ENCODE results near the gene DNAH6. TPM values are rescaled to one million over a fixed set of nuclear protein-coding genes. Genes with fewer than 3 reads are reported as not detected.

DNAH6 gene
- polyA plus RNA-seq, 10 donors: 0.08 to 0.39 (median 0.18) TPM

DNA sequence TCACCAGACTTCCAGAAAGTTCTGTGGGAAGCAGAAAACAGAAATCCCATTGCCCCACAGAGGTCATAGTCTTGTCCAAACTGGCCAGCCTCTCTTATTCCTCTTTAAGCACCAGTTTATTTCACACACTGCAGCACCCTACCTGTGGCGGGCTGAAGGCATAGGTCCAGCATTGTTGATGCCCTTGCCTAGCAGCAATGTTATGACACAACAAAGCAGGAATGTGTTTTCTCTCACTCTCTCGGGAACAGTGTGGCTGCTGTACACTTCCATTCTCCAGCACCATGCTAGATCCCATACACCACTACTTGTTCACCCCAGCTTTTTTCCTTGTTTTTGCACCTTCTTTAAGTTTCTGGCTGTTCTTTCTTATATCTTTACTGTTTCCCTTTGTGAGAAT, 181.6 kb downstream of the DNAH6 start:
- no peak for DNase-seq

DNA sequence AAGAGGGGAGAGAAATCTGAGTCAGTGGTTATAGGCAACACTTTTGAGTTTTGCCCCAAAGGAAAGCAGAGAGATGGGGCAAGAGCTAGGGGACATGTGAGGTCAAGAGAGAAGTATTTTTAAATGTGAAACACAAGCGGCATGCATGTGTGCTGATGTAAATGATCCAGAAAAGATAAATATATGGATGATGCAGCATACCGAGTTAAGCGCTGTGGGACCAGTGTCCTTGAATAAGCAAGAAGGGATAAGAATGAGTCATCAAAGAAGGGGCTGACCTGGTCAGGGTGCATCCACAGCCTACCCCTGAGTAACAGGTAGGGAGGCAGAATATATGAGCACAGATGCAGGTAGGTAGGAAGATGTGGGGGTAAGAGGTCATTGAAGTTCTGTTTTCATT, 183.7 kb downstream of the DNAH6 start:
- no peak for DNase-seq

DNA sequence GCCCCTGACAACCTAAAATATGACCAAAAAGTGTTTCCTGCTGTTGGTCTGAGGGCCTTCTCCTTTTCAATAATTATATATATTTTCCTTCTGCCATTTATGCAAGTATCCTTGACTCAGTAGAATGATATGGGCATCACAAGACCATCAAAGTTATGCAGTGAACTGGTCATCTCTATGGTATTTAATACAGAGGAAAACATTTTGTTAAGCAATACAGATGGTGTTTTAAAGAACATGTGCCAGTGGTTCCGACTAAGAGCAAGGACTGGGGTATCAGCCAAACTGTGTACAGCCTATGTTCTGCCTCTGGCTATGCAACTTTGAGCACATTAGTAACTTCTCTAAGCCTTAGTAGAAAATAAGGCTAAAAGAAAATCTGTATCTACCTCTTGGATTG, 185.6 kb downstream of the DNAH6 start:
- DNase-seq: peak in 1 of 3 donors; percentile 16

DNA sequence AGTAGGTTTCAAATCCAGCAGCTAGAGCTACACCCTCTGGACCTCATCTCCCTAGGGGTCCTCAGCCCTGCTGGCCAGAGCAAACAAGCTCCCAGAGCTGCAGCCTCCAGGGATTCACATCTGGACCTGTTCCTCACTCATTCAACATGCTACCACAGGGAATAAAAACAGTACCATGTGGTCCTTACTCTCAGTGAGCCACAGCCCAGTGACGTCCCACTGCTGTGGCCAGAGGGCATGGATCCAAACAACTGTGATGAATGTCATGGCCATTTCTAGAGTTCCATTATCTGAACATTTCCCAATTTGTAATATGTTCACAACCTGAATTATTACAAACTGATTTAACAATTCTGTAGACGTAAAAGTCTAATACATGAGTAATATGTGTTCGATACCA, 186.6 kb downstream of the DNAH6 start:
- DNase-seq: no peak

DNA sequence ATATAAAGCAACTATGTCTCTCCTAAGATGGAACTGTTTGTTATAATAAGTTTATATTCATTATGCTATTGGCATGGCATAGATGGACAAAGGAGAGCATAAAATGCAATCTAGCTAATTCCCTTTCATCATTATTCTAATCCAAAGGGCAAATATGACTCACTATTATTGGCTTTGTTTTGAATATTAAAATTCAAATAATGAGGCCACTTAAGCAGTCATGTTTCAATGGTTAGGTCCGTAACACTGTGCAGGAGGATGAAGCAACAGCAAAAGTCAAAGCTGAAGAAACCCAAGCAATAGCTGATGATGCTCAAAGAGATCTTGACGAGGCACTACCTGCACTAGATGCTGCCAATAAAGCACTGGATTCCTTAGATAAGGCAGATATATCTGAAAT, 187.5 kb downstream of the DNAH6 start:
- no peak for DNase-seq

DNA sequence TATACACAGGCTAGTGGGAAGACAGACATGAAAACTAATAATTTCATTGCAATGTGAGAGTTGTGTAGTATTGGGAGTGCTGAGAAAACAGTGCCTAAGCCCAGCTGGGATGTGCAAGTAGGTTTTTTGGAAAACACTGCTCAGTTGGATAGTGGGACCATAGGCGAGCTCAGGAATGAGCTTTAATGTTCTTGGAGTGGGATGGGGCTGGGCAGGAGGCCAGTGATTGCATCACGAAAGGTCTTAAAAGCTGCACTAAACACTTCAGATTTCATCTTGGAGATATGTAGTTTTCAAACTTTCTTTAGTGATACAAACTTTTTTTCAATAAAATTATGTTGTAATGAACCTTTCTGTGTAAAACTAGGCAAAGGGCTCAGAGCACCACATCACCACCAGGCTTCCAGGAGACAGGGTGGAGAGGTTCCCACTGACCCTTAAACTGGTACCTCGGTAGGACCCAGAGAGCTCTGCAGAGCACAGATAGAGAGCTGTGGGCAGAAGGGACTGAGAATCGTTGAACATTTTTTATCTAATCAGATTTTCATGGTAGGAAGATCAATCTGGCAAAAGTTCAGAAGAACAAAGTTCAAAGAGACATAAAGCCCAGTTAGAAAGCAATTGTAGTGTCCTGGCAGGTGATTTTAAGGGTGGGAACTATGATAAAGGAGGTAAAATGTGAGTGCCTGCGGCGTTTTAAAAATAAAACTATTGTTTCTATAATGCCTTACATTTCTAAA, 188.4 kb downstream of the DNAH6 start:
- DNase-seq: no peak

DNA sequence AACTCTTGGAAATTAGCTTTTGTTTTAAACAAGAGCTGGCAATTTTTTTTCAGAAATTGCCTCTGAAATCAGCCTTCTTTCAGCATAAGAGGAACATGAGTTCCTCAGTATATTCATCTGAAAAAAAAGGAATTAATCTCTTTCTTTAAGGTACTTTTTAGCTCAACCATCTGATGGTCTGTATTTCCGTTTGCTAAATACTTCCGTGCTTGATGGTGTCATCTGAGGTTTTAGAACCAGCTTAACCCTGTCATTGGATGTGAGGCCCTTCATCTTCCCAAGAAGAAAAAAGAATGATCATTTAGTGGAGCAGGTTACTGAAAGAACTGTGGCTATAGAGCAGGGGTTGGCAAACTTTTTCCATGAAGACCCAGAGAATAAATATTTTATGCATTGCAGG, 189.6 kb downstream of the DNAH6 start:
- DNase-seq: no peak

DNA sequence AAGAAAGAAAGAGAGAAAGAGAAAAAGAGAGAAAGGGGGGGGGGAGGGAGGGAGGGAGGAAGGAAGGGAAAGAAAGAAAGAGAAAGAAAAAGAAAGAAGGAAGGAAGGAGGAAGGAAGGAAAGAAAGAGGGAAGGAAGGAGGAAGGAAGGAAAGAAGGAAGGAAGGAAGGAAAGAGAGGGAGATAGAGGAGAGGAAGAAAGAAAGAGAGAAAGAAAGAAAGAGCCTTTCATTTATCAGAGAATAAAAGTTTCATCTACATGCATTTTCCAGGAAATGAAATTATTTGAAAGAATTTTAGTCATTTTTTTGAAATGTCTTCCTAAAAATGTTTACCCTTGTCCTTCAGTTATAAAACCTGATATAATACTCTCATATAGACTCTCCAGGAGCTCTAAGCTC, 192.1 kb downstream of the DNAH6 start:
- no peak for DNase-seq

DNA sequence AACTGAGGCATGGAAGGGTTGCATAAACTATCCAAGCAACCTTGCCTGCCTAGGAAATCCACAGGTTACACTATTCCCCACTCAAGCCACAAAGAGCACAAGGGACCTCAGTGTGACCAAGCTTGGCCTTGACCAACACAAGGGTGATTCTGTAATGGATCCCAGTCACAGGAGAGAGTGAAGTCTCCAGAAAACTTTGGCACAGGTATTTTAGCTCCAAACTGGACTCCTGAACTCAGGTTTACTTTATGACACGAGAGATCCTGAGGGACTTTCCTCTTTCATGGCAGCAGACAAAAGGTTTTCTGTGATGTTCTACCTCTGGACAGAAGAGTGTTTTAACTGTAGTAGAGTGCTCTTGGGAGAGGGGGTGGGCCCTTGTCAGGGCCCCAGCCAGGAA, 195.4 kb downstream of the DNAH6 start:
- no peak for DNase-seq

DNA sequence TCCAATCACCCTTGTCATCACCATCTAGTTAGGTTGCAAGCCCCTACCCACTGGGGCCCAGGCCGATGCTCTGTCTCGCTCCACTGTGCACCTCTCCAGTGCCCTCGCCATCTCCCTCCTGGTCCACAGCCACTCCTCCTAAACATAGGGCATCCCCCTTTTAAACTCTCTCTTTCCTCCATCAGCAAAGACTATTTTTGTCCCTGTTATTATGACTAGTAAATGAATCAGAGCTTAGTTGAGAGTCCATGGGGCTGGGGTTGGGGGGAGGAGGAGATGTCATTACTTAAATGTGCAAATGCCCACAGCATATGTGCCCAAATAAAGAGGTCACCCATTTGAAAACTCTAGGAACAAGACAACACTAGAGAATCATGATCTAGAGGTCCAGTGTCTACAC, 197.1 kb downstream of the DNAH6 start:
- DNase-seq: no peak

DNA sequence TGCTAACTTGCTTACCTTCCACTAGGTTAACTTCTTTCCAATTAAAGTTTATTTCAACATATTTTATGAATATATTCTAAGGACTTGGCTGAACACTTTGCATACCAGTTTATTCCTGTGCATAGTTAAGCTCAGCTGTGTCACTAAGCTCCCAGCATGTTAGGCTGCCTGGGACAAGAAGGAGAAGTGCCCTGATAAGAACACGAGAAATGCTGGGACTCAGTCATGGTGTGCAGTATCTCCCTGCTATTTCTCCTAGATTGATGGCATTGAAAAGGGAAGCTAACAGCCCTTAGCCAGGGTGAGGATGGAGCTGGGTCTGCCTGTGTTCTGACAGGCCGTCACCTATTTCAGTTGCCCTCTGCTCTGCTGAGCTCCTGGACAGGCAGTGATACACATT, 200.3 kb downstream of the DNAH6 start:
- DNase-seq: no peak

DNA sequence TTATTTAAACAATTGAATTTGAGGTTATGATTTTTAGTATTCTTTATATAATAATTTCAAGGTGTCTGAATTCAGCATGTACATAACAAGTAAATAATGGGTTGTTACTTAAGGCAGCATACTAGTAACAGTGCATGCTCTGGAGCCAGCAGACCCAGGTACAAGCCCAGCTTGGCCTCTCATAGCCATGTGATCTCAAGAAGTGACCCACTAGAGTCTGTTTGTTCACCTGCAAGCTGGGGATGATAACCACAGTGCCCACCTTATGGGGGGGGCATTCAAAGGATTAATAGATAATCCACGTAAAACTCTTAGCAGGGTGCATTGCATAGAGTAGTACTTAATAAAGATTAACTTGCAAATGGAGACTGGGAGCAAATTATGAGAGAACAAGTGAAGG, 201.0 kb downstream of the DNAH6 start:
- no peak for DNase-seq

DNA sequence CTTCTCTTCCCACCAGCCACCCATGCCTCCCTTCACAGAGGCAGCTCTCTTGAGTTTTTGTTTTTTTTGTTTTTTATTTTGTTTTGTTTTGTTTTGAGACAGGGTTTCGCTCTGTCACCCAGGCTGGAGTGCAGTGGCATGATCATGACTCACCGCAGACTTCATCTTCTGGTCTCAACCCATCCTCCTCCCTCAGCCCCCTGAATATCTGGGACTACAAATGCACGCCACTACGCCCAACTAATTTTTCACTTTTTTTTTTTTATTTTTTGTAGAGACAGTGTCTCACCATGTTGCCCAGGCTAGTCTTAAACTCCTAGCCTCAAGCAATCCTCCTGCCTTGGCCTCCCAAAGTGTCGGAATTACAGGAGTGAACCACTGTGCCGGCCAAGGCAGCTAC, 203.1 kb downstream of the DNAH6 start:
- DNase-seq: no peak

DNA sequence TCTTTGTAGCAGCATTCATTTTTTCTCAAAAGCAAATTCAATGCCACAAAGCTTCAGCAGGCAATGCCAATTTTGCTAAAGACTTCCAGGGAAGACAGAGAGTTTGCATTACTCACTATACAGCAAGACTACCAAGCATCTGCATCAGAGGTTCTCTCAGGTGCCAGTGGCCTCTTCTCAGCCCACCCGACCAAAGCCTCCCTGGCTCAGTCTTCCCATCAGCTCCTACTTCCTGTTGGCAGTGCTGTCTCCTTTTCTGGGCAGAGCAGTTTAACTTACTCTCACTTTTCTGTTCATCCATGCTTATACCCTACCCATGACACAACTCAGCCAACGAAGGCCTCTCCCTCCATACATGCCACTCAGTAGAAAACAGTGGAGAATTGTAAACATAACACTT, 207.5 kb downstream of the DNAH6 start:
- DNase-seq: no peak

DNA sequence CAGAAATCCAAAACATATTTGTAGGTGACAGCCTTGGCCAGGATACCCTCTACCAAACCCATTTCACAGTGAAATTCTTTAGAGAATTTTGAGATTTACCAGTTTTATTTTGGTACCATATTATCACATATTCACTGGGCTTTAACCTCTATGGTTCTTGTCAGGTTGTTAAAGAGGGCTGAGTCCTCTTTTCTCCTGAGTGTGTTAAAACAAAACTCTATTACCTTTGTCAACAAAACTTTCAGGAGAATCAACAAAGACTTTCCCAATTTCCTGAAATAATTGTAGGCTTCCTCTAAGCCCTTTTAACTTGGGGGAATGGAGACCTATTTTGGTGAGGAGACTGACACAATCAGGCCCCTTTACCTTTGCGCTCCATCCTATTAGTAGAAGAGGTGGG, 209.4 kb downstream of the DNAH6 start:
- DNase-seq: no peak

DNA sequence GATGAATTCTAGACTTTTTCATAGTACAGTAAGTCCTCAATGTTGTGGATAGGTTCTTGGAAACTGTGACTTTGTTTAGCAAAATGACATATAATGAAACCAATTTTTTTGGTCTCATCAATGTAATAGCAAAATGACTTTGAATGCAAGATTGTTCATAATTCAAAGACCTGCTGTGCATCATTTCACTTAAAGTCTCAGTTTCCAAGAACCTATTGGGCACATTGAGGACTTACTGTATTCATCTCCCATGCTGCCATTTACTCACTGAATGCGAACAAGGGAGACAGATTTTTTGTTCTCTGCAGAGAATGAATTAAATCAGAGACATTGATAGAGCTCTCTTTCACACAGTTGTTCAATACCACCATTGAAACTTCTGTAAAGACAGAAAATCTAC, 211.0 kb downstream of the DNAH6 start:
- no peak for DNase-seq

DNA sequence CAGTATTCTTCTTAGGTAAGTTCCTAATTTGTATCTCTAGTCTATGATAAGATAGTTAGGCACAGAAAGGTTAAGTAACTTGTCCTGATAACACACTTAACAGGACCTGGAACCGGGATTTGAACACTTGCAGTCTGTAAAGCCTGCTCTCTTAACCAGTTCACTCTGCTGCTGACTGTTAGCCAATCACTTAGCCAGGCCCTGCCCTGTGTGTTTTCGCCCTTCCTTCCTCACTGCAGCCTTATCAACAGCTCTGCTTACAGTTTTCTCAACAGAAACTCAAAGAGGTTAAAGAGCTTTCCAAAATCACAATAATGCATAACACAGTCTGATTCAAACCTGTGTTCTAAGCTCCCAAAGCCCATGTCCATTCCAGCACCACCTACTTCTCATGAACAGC, 212.9 kb downstream of the DNAH6 start:
- no peak for DNase-seq

DNA sequence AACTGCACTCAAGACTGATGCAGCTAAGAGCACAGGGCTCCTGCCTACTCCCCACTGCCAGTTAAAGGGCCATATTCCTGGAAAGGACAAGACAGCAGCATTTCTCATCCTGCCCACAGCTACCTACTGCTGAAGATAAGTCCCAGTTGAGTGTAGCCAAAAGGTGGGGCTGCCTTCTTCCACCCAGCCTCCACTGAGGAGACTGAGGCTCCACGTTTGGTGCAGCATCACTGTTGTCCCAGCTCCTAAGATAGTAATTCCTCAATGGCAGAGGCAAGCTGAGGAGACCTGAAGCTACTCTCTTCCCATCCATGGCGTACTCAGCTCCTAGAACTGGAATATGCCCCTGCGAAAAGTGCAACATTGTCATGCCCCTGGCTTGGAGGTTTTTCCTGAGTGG, 214.9 kb downstream of the DNAH6 start:
- no peak for DNase-seq

DNA sequence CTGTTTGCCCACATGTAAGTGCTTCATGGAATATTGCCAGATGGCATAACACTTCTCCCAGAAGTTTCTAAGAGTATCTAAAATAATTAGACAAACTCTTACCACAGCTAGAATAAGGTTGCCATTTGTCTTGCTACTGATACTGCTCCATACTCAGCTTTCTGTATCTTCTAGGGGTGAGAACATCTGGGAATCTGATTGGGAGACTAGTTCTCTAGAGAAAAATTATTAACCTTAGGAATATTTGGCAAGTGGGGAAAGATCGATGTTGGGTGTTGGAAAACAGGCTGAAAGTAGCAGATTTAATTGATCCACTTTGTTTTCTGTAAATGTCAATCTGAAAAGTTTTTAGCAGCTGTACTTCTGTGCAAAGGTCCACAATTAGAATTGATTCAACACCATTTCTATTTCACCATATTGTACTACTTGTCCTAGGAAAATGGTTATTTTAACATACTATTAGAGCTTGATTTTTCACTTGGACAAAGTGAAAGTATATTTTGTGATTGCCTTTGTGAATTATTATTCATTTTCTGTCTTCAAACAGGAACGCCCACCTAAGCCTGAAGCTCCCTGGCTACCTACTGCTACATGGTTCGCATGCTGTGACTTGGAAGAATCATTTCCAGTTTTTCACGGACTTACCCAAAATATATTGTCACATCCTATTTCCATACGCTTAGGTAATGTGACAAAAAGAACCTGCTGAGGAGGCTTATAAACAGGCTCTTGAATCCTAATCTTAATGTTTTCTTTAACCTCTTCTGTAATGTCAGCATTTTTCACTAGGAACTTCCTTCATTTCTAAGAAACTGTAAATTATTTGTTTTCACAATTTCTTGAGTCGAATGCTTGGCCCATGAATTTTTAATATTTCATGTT, 216.8 kb downstream of the DNAH6 start:
- no peak for DNase-seq

DNA sequence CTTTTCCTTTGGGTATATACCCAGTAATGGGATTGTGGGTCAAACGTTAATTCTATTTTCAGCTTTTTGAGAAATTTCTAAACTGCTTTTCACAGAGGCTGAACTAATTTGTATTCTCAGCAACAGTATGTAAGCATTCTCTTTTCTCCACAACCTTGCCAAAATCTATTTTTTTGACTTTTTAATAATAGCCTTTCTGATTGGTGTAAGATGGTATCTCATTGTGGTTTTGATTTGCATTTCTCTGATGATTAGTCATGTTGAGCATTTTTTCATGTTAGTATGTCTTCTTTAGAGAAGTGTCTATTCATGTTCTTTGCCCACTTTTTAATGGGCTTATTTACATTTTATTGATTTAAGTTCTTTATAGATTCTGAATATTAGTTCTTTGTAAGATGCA, 219.1 kb downstream of the DNAH6 start:
- no peak for DNase-seq

DNA sequence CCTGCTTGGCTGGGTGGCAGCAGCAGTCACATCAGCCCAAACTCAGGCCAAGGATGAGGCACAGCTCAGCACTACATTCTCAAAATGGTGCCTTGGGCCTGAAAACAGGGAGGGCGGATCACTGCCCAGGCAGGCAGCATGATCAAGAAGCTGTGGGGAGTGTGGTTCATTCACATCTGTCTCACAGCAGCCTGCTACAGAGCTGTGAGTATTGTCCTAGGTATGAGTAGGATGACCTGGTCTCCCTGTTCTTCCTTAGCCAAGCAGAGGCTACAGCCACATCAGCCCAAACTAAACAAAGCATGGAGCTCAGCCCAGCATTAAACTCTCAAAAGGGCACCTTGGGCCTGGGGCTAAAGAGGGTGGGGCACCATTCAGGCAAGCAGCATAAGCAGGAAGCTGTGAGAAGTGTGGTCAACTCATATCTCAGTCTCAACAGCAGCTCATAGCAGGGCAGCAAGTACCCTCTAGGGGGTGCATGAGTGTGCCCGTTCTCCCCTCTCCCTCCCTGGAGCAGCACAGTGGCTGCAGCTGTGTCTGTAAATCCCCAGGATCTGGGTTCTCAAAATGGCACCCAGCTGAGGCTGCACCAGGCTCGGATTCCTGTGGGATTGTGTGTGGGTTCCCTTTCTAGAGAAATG, 225.0 kb downstream of the DNAH6 start:
- DNase-seq: no peak

DNA sequence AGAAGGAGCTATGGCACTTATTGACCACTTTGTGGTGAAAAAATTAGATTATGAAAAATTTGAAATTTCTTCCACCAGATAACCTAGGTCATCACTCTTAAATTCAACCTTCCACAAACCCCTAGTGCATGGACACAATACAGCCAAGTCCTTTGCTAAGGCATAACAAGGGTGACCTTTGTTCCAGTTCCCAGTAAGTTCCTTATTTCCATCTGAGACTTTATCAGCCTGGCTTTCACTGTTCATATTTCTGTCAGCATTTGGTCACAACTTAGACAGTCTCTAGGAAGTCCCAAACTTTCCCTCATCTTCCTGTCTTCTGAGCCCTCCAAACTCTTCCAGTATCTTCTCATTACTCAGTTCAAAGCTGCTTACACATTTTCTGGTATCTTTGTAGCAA, 232.0 kb downstream of the DNAH6 start:
- no peak for DNase-seq

DNA sequence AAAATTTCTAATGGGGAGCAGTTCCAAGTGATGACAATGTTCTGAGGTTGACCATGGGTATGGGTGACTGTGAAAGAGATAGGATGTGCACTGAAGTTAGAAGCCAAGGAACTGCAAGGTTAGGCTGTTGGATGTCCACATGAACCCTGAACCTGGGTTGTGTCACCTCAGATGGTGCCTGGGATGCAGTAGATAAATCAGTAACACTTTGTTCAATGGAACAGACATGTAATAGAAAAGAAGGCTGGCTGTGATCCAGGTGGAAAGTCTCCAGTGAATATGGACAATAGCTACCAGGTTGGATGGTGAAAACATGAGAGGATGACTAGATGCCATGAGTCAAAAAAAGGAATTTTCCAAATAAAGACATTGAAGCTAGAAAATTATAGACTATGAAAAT, 233.1 kb downstream of the DNAH6 start:
- DNase-seq: no peak
